ENCODE data around the gene ADAMTS12. TPM values are rescaled to one million over a fixed set of nuclear protein-coding genes. Genes with fewer than 3 reads are reported as not detected.

The ADAMTS12 gene
- total RNA-seq, 1 experiment from 2014 or later = 0.05 TPM

- TF ChIP-seq SRF (IDR thresholded peaks at IDR 0.05; ENCODE audit: low read depth) (no peak), ELF1 (IDR thresholded peaks at IDR 0.05; ENCODE audit: borderline replicate concordance, low read depth) (no peak), TCF7L2 (IDR thresholded peaks at IDR 0.05; ENCODE audit: borderline replicate concordance, extremely low read depth, insufficient read depth, insufficient read length) (no peak), SP1 (IDR thresholded peaks at IDR 0.05; ENCODE audit: low read depth) (no peak), RAD21 (IDR thresholded peaks at IDR 0.05; ENCODE audit: low read depth) (no peak), CTCF (IDR thresholded peaks at IDR 0.05 in 2 of 3, conservative IDR thresholded peaks at IDR 0.05 in 1 of 3; ENCODE audit: borderline replicate concordance in 1 of 3, insufficient read depth in 1 of 3, low read depth in 2 of 3, low read length in 2 of 3) (no peak), ZBTB33 (IDR thresholded peaks at IDR 0.05; ENCODE audit: extremely low read depth, insufficient replicate concordance, low read length) (no peak), JUND (IDR thresholded peaks at IDR 0.05) (no peak), CEBPB (IDR thresholded peaks at IDR 0.05; ENCODE audit: low read depth) (no peak), EZH2phosphoT487 (IDR thresholded peaks at IDR 0.05; ENCODE audit: borderline replicate concordance) (no peak), POLR2AphosphoS5 (IDR thresholded peaks at IDR 0.05; ENCODE audit: low read depth, low read length) (no peak), ZFX (IDR thresholded peaks at IDR 0.05) (no peak), SIN3A (IDR thresholded peaks at IDR 0.05; ENCODE audit: low read depth) (no peak), EGR1 (IDR thresholded peaks at IDR 0.05; ENCODE audit: low read depth) (no peak)
These were observed 97.8 kb downstream of the ADAMTS12 start for GRCh38 chr5:33793836-33794549.

More at GRCh38 chr5:33793836-33794549, 97.8 kb downstream of the ADAMTS12 start:
- Histone ChIP-seq H3K36me3 (ENCODE audit: control insufficient read depth in 1 of 2, insufficient read depth in 2 of 2, low read length in 2 of 2) (no peaks in the 10 kb centered on the region), H3K4me3 (replicated peaks in 1 of 2; ENCODE audit: low read depth in 1 of 2, low read length in 2 of 2) (no peak overlapping the region), H3K9ac (ENCODE audit: low read length) (no peak overlapping the region), H4K20me1 (ENCODE audit: insufficient read depth) (no peaks in the 10 kb centered on the region), H3K4me1 (ENCODE audit: control insufficient read depth in 1 of 2, insufficient read depth in 2 of 2, low read length in 2 of 2) (no peaks in the 10 kb centered on the region), H3K27me3 (ENCODE audit: insufficient read depth, low read length) (peaks cover 35% of the 10 kb centered on the region), H3K9me2 (ENCODE audit: insufficient read depth) (no peaks in the 10 kb centered on the region), H3K9me3 (ENCODE audit: control insufficient read depth in 1 of 2, insufficient read depth in 1 of 2, low read depth in 1 of 2, low read length in 2 of 2) (no peaks in the 10 kb centered on the region), H3K79me2 (ENCODE audit: insufficient read depth, low read length) (no peaks in the 10 kb centered on the region), H2AFZ (ENCODE audit: low read depth, low read length, poor library complexity, severe bottlenecking) (no peak overlapping the region), H3K27ac (ENCODE audit: low read depth, low read length) (no peak overlapping the region), H3K4me2 (ENCODE audit: low read length) (no peak overlapping the region)
- RAD21 ChIA-PET (ENCODE audit: low non-redundant PET in 1 of 2, low total read pairs in 2 of 2, uncharacterized antibody in 2 of 2, unreplicated experiment in 2 of 2) = no interaction called here
- BruUV-seq (replicated peaks) = no TSS peak
- POLR2A ChIA-PET = no interaction called here
- intact Hi-C loops (cut with micrococcal nuclease) = no loop called here
- DNase-seq (ENCODE audit: low read depth, low spot score) = no peak
- no peak for ATAC-seq
- CTCF ChIA-PET = no interaction called here

All from HCT116 (cell line).